ENCODE results near the gene RAB44. TPM values are rescaled to one million over a fixed set of nuclear protein-coding genes. Genes with fewer than 3 reads are reported as not detected.

The RAB44 gene
- total and polyA plus RNA-seq, 9 of the 15 experiments (the other 6 are each of a cell fraction or from before 2014, with no cell fraction given): not detected

GRCh38 chr6:36662827-36663256, 34.8 kb upstream of the RAB44 start (continued):
- TF ChIP-seq RHOXF2B (CRISPR knock-in tag; conservative IDR thresholded peaks at IDR 0.05) (no peak), TEAD1 (CRISPR knock-in tag; IDR thresholded peaks at IDR 0.05) (0 out of 4 replicates have a peak, but pooled peaks of 1 of the 2 experiments have one; percentile 45), ZC3H11A (IDR thresholded peaks at IDR 0.05; ENCODE audit: low read depth, low read length) (no peak)

- no peak overlapping the region for H3K9ac ChIP-seq (ENCODE audit: insufficient read depth in 1 of 2, low read depth in 2 of 2, low read length in 2 of 2)
- H3K79me2 ChIP-seq (ENCODE audit: control insufficient read depth, insufficient read depth, low read length): no peaks in the 10 kb centered on the region
- H2AFZ ChIP-seq (ENCODE audit: low read depth, low read length): no peak overlapping the region
- in situ Hi-C loops (cut with MboI): no loop called here
- no peak overlapping the region for H3K4me3 ChIP-seq
- no peak overlapping the region for H3K4me2 ChIP-seq (ENCODE audit: insufficient read depth, low read length)
- H3K27me3 ChIP-seq (ENCODE audit: control insufficient read depth in 2 of 2, insufficient read depth in 2 of 2, low read length in 2 of 2): peaks cover 16 to 46% of the 10 kb centered on the region in 2 experiments; a peak in 4 of 5 replicates
- no peak for FAIRE-seq
- no peaks in the 10 kb centered on the region for H3K36me3 ChIP-seq (ENCODE audit: control insufficient read depth, insufficient read depth, low read length)
- intact Hi-C loops (cut with micrococcal nuclease): no loop called here
- no peak for ATAC-seq
- H3K27ac ChIP-seq (ENCODE audit: extremely low read depth, low read depth, low read length): no peak overlapping the region
- CTCF ChIA-PET (ENCODE audit: low intra/inter-chr PET ratio): no interaction called here
- no peaks in the 10 kb centered on the region for H3K9me3 ChIP-seq (replicated peaks; ENCODE audit: control insufficient read depth, insufficient read depth, low read depth, low read length)
- WGBS (ENCODE audit: insufficient coverage, low coverage, missing lambda C conversion rate): 18% methylated on average over 4 of the region's 4 CpGs
- POLR2A ChIA-PET: interaction anchor here (0.7 to 1.9 kb wide), 6 partner anchors 9 to 58 kb away, joined by 3 to 7 read pairs (median 4); no protein-coding TSS in a partner anchor
- H3K9me1 ChIP-seq (ENCODE audit: control insufficient read depth, insufficient read depth, low read length): no peaks in the 10 kb centered on the region
- no peak for DNase-seq (ENCODE audit: extremely low read depth in 1 of 4, low spot score in 3 of 4)
- BruUV-seq (replicated peaks): no TSS peak
- peaks cover 19% of the 10 kb centered on the region in 2 experiments for H3K4me1 ChIP-seq (replicated peaks in 1 of 2; ENCODE audit: control insufficient read depth in 2 of 2, insufficient read depth in 2 of 2, low read length in 2 of 2)
- H4K20me1 ChIP-seq (replicated peaks; ENCODE audit: control insufficient read depth, insufficient read depth, low read length): peaks cover 7% of the 10 kb centered on the region; the same call in 1 of the 2 replicates
- peak; percentile 93 for TF ChIP-seq ADNP (tag; IDR thresholded peaks at IDR 0.05)
- TF ChIP-seq CHD4 (IDR thresholded peaks at IDR 0.05; ENCODE audit: insufficient read depth, insufficient replicate concordance, low read depth, low read length, poor library complexity, severe bottlenecking): peak; percentile 51
- peak; percentile 71; the same call in 1 of the 2 replicates for TF ChIP-seq HDAC2 (IDR thresholded peaks at IDR 0.05)
- peak; percentile 72; the same call in 1 of the 2 replicates for TF ChIP-seq SMARCA5 (IDR thresholded peaks at IDR 0.05)
- peak; percentile 70; the same call in 1 of the 2 replicates for TF ChIP-seq C11orf30 (IDR thresholded peaks at IDR 0.05; ENCODE audit: low read depth)
- TF ChIP-seq RCOR1 (IDR thresholded peaks at IDR 0.05; ENCODE audit: borderline replicate concordance in 1 of 2, low read depth in 2 of 2, low read length in 2 of 2): 0 out of 4 replicates have a peak, but pooled peaks of 1 of the 2 experiments have one; percentile 63
- no peak for TF ChIP-seq GTF3C2 (IDR thresholded peaks at IDR 0.05; ENCODE audit: borderline replicate concordance, extremely low read depth, insufficient read length)
- no peak for TF ChIP-seq SOX6 (IDR thresholded peaks at IDR 0.05)
- TF ChIP-seq CEBPB (tag; IDR thresholded peaks at IDR 0.05): no peak
- TF ChIP-seq MAFF (IDR thresholded peaks at IDR 0.05; ENCODE audit: low read length): peak; percentile 14; the same call in 1 of the 2 replicates
- 0 out of 2 replicates have a peak, but pooled peaks have one; percentile 33 for TF ChIP-seq HMBOX1 (IDR thresholded peaks at IDR 0.05)
- TF ChIP-seq KDM1A (IDR thresholded peaks at IDR 0.05): peak in 1 of 2 experiments; percentile 77; a peak in 2 of 4 replicates
- no peak for TF ChIP-seq TCF7 (IDR thresholded peaks at IDR 0.05; ENCODE audit: borderline replicate concordance)
- TF ChIP-seq RBM25 (IDR thresholded peaks at IDR 0.05; ENCODE audit: low read depth, low read length, severe bottlenecking): peak; percentile 96
These were observed 33.9 kb upstream of the RAB44 start for GRCh38 chr6:36663504-36664446.

All from K562 (cell line).